CD1c-positive myeloid dendritic cell (primary cell): ENCODE measurements around the gene SUPT20HL1.
"Not testable (repeated sequence)": the region's sequence is repeated elsewhere in the genome, so short reads cannot be mapped to it uniquely, and the experiment has no call there.

Source experiments
- DNase-seq: peaks from one replicate; pipeline ENCODE4 v3.0.0-alpha.2; 2016; ENCODE audit errors: extremely low spot score

The SUPT20HL1 gene

DNA sequence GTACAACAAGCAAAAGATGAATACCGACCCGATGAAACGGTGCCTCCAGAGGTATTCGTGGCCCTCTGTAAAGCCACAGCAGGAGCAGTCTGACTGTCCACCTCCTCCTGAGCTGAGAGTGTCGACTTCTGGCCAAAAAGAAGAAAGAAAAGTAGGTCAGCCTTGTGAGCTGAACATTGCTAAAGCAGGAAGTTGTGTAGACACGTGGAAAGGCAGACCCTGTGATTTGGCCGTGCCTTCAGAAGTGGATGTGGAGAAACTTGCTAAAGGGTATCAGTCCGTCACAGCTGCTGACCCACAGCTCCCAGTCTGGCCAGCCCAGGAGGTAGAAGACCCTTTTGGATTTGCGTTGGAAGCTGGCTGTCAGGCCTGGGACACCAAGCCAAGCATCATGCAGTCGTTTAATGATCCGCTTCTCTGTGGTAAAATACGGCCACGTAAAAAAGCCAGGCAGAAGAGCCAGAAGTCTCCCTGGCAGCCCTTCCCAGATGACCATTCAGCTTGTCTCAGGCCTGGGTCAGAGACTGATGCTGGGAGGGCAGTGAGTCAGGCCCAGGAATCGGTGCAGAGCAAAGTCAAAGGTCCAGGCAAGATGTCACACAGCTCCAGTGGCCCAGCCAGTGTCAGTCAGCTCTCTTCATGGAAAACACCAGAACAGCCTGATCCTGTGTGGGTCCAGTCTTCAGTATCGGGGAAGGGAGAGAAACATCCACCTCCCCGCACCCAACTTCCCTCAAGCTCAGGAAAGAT, 3.2 kb downstream of the SUPT20HL1 start:
- not testable (repeated sequence) for DNase-seq

DNA sequence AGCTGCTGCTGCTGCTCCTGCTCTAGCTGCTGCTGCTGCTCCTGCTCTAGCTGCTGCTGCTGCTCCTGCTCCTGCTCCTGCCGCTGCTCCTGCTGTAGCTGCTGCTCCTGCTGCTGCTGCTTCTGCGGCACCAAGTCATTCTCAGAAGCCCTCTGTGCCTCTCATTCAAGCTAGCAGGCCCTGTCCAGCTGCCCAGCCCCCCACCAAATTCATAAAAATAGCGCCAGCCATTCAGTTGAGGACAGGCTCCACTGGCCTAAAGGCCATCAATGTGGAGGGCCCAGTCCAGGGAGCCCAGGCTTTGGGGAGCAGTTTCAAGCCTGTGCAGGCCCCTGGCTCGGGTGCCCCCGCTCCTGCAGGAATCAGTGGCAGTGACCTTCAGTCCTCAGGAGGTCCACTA, 3.9 kb downstream of the SUPT20HL1 start:
- no peak for DNase-seq

DNA sequence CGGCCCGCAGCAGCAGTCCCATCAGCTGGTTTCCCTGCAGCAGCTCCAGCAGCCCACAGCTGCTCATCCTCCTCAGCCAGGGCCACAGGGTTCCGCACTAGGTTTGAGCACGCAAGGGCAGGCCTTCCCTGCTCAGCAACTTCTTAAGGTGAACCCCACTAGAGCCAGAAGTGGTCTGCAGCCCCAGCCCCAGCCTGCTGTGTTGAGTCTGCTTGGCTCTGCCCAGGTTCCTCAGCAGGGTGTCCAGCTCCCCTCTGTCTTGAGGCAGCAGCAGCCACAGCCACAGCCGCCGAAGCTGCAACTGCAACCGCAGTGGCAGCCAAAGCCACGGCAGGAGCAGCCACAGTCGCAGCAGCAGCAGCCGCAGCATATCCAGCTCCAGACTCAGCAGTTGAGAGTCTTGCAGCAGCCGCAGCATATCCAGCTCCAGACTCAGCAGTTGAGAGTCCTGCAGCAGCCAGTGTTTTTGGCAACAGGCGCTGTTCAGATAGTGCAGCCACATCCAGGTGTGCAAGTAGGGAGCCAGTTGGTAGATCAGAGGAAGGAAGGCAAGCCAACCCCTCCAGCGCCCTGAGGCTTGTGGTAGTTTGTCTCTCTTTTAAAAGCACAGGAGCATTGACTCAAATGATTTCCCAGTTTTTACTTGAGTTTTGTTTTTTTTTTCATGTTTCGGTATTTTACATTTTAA, 4.6 kb downstream of the SUPT20HL1 start:
- no peak for DNase-seq

DNA sequence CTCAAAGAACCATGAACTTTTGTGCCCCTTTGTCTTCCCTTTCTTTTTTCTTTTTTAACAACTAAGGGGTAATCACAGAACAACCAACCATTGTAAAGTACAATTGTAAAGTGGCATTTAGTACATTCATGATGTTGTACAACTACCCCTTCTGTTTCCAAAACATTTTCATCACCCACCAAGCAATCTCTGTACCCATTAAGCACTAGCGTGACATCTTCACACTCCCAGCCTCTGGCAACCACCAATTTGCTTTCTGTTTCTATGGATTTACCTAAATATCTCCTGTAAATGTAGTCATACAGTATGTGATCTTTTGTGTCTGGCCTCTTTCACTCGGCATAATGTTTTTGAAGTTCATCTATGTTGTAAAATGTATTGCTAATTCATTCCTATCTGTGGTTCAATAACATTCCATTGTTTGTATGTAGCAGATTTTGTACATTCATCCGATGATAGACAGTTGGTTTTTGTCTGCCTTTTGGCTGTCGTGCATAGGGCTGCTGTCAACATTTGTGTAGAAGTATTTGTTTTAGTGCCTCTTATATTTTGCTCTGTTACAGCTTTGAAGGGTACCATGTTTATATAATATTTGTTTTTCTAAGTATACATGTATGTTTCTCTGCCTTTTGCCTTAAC, 6.4 kb downstream of the SUPT20HL1 start:
- DNase-seq = not testable (repeated sequence)

DNA sequence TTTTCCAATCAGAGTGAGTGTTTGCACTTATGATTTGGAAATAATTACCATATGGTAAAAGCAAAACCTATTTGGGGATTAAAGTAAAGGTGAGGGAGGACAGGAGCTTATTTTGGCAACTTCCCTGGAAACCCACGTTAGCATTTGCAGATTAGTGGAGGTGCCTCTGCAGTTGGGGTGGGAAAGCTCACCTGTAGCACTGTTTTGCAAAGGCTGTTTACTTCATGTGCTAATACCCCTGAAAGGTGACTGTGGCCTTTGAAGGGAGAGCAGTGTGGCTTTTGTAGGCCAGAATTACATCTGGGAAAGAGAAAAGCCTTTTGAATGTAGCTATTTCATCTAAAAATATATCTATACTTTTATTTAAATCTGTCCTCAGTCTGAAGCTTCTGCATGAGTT, 9.4 kb downstream of the SUPT20HL1 start:
- no peak for DNase-seq

DNA sequence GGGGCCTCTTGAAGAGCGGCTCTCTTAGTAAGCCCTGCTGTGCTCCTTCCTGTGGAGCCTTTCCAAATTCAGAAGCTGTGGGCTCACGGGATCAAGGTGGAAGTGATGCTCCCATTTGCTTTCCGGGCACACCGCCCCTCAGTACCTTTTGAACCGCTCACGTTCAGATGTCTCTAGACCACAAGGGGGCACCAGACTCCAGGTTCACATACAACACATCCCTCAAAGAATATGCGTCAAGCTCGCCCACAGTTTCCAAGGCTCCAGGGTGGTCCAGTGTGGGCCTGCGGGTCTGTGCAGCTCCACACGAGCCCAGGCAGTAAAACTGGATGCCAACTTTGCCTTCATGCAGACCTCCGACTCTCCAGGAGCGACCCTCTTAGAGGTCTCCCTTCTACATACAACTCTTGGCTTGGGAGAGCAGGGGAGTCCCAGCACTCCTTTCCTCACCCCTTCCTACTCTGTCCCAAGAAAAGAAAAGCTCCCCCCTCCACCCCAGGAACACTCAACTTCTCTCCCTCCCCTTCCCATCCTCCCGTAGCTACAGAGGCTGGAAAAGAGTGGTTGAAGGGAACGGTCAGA, 11.0 kb downstream of the SUPT20HL1 start:
- peak; percentile 45 for DNase-seq

DNA sequence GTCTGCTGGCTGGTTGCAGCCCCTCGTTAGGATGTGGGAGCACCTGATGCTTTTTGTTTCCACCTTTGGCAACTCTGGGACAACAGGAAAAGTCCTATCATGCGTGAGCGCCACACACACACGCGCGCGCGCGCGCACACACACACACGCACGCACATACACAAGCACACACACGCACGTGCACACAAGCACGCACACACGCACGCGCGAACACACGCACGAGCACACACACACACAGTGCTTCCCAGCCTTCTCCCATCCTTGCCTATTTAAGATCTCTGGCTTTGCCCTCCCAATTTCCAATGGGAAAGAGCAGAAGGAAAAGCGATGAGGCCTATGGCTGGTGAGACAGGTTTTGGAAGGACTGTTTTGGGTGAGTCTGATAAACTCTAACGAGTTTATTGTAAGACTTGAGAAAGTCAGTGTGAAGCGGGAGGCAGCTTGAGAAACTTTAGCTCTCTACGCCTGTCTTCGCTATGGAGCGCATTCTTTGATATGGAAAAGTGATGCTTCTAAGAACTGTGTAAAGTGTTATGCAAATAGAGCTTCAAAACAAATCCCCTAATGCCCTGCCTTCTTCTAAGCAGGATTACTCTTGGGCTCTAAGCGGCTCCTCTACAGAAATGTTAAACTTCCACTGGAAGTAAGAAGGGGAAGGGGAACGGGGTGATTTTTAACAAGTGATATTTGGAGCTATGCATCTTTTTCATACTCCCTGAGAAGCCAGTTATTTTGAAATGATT, 11.8 kb downstream of the SUPT20HL1 start:
- DNase-seq = no peak

DNA sequence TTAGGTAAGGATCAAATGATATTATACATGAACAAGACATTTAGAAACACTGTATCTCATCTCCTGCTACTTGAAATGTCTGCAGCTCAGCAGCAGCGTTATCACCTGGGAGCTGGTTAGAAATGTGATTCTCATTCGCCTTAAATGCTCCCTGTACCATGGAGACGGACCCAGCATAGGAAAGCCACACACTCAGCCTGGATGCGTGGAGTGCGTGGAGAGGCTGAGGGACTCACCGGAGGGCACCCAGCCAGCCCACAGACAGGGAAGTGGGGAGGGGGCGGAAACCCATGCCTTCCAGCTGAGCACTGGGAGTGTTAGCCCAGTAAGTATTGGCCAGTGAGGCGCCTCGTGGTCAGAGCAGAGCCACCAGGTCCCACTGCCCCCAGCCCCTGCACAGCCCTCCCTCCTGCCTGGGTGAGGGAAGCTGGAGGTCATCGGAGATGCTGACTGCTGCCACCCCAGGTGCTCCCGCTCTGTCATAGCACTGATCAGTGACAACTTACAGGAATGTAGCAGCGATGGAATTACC, 15.2 kb downstream of the SUPT20HL1 start:
- DNase-seq = no peak

DNA sequence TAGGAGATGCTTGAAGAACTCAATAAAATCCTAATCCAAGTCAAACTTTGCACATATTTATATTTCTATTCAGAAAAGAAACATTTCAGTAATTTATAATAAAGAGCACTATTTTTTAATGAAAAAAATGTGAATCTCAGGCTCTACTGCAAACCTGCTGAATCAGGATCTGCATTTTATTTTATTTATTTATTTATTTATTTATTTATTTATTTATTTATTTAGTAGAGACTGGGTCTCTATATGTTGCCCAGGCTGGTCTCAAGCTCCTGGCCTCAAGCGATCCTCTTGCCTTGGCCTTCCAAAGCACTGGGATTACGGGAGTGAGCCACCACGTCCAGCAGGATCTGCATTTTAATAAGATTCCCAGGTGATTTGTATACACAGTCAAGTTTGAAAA, 16.0 kb downstream of the SUPT20HL1 start:
- no peak for DNase-seq

DNA sequence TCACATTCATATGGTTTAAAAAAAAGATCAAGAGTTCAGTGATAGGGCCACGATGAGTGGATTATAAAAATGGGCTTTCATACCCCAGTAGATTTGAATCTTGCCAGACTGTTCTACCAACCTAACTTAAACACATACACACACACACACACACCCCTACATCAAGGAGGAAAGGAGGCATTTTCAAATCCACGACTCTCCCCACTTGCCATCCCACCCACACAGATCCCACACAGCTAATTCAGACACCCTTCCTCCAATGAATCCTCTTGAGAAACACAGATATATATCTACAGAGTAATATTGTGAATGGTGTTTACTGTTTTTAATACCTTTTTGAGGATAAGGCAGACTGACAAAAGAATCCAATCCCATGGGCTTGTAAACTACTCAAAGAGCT, 16.8 kb downstream of the SUPT20HL1 start:
- DNase-seq = no peak

DNA sequence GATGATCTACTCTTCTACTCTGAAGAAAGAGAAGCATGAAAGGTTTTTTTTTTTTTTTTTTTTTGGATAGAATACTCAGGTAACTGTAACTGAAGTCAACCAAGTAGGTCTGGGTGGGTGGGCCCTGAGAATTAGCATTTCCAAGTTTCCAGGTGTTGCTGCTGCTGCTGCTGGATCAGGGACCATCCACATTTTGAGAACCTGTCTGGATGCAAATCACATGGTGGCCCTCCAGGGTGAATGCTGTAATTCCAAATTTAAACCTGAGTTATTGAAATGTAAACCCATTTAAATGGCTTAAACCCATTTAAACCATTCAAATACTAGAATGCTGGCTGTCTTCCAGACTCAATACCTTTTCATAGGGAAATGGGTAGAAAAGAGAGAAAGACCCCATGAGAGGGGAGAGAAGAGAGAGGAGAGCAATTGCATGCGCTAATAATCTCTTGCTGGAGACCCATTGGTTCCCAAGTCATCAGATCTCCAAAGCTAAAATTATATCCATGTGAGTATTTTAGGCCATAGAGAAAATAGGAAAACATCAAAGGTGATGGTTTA, 17.6 kb downstream of the SUPT20HL1 start:
- no peak for DNase-seq

DNA sequence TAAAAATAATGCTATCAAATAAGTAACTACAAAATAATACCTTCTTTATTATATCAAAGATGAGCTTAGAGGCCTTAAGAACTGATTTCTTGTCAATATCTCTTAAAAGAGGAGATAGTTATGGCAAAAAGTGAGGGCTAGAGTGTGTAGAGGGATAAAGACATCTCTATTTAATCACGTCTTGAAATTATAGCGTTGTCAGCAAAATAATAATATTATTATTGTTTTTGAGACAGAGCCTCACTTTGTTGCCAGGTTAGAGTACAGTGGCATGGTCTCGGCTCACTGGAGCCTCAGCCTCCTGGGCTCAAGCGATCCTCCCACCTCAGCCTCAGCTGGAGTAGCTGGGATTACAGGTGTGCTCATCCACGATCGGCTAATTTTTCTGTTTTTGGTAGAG, 18.3 kb downstream of the SUPT20HL1 start:
- DNase-seq = no peak

DNA sequence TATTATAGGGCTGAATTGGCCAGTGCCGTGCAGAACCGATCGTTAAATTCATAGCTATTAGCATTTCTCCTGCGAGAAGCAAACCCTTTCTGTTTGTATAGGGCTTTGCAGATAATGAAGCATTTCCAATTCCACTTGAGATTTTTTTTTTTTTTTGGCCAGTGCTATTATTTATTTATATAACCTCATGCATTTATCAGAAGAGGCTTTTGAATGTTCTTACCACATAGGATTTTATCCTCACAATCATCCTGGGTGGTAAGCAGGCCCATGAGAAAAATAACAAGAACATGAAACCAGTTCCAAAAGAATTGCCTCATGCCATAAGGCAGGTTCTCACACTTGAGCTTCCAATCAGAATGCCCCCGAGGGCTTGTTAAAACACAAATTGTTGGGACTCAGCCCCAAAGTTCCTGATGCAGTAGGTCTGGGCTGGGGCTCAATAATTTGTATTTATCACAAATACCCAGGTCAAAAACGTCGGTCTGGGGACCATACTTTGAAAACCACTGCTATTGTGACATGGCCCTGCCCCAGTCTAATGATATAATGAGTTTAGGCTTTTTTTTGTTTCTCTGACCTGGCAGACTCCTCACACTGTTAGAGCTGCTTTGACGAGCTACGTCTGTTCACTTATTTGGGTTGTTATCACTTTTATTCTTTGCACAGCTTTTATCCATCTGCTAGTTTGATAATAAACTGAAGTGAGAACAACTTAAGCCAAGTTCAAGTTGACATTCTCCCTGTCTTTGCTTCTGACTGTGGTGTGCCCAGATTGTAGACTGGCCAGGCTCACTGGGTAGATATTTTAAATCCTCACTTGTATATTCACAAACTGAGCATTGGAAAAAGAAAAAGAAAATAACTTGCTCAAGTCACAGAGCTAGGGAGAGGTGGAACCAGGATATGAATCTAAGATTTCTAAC, 20.1 kb downstream of the SUPT20HL1 start:
- no peak for DNase-seq

DNA sequence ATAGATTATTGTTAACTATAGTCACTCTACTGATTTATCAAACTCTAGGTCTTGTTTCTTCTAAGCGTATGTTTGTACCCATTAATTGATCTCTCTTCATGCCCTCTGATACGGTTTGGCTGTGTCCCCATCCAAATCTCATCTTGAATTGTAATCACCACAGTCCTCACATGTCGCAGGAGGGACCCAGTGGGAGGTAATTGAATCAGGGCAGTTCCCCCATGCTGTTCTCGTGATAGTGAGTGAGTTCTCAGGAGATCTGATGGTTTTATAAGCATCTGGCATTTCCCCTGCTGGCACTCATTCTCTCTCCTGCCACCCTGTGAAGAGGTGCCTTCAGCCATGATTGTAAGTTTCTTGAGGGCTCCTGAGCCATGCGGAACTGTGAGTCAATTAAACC, 21.9 kb downstream of the SUPT20HL1 start:
- not testable (repeated sequence) for DNase-seq

DNA sequence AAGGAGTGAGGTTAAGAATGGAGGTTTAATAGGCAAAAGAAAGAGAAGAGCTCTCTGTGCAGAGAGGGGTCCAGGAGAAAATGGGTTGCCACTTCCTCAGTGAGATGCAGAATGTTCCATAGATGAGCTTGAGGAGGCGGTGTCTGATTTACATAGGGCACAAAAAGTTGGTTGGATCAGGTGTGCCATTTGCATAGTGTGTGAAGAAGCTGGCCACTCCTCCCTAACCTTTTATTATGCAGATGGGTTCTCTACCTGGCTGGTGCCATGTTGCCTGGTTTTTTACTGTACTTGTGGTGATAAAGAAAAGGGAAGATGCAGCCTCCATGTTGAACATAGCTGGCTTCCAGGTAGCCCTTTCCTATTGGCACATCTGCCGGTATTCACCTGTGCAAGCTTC, 27.3 kb downstream of the SUPT20HL1 start:
- no peak for DNase-seq

DNA sequence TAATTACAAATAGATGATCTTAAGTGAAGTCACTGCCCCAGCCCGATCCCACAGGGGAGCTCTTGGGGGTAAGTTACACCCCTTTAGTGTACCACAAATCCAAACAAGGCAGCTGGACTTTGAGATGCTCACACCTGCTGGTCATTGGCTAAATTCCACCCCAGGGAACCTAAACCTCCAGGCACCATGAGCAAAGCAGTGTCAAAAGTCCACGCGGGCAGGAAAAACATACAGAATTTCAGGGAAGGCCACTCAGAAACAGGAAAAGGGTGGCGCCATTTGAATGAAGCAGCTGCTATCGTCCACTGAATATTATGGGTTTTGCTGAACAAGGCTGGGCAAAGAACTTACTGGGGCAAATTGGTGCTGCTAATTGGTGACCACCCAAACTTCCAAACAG, 30.9 kb downstream of the SUPT20HL1 start:
- no peak for DNase-seq

DNA sequence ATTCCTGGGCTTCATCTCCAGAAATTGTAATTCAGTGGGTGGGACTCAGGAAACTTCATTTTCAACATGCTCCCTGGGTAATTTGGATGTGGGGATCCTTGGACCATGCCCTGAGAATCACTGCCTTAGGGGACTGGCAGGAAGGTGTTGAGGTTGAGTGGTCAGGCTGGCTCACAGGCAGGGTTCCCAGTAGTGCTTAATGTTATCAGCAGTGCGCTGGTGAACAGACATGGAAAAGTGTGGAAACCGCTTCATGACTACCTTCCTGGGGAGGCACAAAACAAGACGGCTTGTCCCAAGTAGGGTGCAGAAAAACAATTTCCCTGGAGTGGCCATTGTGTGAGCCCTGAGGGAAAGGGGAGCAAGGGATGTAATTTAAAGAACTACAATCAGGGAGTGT, 31.4 kb downstream of the SUPT20HL1 start:
- no peak for DNase-seq

DNA sequence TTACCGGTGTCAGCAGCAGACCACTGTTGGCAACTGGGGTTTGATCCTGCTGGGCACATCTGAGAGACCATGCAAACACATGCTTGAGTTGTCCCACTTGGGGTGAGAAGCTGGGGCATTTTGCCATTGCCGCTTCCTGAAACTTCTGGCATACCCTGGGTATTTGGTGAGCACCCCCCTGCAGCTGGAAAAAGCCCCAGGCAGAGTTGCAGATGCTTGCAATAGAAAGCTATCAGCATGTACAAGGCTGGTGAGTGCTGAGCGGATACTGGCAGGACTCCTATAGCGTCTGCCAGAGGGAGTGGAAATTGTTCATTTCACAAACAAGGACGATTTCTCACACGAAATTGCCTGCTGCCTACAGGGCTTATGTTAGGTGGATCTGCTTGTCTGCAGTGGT, 32.3 kb downstream of the SUPT20HL1 start:
- DNase-seq = no peak

DNA sequence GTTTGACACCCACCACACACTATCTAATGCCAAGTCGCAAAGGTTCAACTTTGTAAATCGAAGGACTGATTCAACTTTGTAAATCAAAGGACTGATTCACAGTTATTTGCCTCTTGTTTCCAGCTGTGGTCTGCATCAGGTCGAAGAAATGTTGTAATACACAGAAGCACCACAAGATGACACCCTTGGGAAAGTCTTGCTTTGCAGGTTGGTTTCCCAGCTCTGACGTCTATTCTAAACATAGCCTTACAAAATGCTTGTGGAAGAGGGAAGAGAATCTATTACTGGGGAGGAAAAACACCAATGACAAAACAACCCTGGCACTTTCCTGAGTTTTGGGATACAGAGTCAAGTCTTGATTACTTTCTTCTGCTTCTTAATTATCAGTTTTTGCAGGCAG, 35.3 kb downstream of the SUPT20HL1 start:
- DNase-seq = peak; percentile 67

DNA sequence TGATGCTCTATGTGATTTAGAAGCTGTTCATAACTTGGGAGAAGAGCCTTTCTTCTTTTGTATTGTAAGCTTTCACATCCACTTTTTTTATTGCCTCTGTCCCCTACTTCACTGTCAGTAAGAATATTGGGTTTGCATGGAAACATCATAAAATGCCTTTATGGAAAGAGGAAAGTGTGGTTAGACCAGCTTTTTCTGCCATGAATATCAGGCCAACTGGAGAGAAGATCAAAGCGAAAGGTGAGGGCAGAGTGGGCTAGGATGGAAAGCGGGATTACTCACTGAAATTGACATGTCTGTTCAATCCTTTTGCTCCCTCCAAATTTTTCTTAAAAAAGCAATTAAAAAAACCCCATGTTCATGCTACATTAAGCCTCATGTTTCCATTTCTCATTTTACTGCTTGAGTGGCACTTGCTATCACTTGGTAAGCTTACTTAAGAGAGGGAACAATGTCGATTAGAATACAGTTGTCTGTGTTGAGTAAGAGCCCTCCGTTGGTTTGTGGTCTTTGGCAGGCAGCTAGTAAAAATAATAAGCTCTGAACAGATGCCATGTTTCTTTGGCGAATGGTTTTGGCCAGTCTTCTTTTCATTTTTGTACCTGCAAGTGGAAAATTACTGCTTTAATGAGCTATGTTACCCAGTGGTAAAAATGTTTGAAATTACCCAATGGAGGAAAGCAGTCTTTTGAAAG, 35.9 kb downstream of the SUPT20HL1 start:
- DNase-seq = no peak
